DMS 273 treated with DMSO at 0.1 percent for 48 hours (cell line): ENCODE data around the gene MSL3B.

Source experiments
- DNase-seq: peaks from one replicate; lab custom pipeline; 2025; lab: John Stamatoyannopoulos, UW

Gene MSL3B

DNA sequence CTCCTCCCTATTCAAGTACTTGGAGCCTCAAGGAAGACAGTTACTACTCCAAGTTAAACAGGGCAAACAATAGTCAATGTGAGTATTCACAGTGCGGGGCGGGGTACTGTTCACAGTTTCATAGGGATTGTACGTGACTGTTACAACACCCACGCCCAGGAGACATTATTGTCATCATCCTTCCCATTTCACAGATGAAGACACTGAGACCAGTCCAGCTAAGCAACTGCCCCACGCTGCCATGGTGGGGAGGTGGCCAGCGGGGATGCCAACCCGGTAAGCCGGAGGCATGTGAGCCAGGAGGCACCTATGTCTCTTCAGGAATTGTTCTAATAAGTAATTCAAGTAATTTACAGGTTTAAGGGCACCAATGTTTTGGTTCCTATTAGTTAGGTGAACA is 14.8 kb downstream of the MSL3B start:
- no peak for DNase-seq

DNA sequence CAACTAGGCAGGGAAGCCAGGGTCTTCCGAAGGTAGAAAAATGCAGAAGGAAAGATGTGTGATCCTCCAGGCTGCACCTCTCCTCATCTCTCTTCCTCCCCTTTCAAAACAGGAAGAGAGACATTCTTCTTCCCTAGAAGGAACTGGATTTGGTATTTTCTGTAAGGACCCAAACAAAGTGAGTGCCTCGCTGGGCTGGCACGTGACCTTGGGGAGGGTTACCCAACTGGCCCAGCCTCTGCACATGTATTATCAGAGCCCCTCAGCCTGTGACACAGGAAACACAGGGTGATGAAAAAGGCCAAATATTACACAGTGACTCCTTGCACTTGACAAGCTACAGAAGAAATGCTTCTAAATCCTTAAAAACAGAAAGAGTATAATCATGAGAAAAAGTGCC is 16.1 kb downstream of the MSL3B start:
- DNase-seq: no peak

DNA sequence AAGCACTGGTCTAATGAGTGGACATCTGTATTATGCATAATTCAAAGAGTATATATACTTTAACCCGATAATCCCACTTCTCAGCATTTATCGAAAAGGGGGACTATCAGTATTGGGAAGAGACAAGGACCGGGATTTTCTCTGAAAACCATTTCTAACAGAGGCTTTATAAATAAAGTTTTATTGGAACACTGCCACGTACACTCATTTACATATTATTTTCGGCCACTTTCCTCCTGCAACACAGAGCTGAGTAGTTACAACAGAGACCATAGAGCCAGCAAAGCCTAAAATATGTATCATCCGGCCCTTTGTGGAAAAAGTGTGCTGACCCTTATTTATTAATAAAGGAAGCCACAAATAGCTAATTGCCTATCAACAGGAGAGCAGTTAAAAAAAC is 17.0 kb downstream of the MSL3B start:
- no peak for DNase-seq

DNA sequence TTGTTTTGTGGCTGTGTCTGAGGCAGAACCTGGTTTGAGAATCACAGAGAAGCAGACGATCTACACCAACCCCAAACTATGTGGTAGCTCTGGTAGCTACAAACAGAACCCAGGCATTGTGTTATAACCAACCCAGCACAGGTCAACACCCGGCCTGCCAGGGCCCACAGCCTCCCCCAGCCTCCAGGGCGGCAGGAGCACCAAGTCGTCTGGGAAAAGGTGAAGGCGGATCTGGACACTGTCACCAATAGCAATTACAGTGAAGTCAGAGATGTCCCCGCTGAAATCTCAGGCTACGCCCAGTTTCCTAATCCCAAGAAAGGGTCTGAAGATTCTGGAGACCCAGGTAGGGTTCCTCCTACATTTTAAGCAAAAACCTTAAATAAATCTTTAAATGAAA is 17.4 kb downstream of the MSL3B start:
- no peak for DNase-seq

DNA sequence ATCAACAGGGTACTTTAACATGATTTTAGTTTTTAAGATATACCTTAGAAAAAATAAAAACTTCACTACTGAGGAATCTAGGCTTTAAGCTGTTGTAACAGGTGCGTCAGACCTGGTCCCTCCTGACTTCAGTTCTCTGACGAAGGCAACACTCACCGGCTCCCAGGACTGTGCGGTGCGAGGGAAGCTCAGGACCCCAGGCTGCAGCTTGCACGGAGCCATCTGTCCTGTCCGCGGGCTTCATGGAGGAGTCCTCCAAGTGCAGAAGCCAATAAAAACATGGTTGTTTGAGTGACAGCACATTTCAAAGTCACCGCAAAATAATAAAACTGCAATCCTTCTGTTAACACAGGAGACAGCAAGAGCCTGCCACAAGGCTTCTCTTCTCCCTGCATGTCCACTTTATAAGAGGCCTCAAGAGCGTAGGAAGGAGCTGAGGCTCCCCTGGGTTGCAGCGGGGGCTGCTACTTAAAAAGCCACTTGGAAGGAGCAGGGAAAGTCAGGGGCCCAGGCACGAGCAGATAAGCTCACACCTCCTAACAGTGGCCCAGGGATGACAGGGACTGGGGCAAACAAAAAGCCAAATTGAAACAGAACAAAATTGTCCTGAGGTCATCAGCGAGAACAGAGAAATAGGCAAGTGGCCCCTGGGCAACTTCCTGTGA is 18.4 kb downstream of the MSL3B start:
- no peak for DNase-seq

DNA sequence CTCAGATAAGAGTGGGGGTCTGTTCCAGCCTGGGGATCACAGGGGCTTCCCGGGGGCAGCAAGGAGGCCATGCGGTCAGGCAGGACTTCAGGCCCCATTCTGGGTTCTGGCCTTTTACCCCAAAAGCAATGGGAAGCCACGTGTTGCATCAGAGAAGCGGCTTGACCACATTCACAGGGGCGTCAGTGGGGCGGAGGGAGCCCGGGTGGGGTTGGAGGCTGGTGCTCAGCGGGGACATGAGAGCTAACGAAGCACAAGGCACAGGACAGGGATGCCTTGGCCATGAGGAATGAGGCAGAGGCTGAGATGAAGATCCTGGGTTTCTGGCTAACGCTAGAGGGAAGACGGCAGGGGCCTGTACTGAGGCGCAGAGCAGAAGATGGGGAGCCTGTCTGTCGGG is 19.9 kb downstream of the MSL3B start:
- DNase-seq: no peak

DNA sequence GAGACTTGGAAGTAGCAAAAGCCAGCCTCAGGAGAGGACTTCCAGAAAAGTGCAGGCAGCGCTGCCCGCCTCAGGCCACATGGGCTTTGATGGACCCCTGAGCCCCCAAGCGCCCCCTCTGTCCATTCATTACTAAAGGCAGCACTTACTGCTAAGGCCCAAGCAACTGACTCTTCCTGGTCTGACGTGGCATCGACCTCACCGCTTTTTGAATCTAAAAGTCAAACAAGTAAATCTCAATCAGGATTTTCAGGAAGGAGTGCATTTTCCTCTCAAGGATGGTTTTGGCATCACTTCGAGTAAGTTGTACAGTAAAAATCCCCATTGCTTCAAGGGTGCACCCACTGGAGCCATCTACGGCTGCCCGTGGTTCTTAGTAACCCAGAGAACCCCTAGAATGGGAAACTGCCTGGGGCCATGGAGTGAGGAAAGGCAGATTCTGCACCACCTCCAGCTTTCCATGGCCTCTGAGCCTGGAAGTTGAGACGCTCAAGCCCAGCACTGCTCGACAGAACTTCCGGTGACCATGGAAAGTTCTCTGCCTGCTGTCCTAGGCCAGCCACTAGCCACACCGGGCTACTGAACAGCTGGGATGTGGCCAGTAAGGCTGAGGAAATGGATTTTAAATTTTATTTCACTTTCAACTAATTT is 20.8 kb downstream of the MSL3B start:
- no peak for DNase-seq

DNA sequence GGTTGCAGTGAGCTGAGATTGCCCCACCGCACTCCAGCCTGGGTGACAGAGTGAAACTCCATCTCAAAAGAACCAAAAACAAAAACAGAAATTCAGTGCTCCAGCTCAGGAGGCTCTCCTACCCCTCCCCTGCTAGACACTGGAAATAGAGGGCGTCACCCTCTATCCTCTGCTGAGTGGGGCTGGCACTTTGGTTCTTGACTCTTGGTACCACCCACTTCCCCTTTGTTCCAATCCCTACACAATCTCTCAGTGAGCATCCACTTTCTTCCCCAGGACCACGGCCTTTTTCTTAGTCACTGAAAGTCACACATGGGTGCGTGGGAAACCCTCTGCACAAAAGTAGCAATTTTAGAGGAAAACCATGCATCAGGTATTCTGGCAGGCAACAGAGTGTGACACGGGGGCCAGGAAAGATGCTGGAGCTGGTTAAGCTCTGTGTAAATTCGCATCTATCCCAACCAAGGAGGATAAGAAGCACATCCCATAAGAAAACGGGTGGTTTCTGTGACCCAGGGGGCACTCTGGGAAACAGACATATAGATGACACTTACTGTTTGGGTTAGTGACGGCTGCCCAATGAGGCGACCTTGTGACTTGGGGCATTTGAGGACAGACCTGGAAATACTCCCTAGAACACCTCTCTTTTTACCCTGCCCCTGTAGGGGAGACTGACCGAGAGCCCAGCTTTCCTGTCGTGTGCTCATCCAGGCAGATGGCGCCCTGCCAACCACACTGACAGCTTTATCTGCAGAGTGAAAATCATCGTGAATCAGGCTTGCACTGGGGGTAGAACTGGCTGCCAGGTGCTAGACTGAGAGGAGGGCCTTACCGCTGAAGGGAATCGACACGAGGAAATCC is 21.6 kb downstream of the MSL3B start:
- no peak for DNase-seq

DNA sequence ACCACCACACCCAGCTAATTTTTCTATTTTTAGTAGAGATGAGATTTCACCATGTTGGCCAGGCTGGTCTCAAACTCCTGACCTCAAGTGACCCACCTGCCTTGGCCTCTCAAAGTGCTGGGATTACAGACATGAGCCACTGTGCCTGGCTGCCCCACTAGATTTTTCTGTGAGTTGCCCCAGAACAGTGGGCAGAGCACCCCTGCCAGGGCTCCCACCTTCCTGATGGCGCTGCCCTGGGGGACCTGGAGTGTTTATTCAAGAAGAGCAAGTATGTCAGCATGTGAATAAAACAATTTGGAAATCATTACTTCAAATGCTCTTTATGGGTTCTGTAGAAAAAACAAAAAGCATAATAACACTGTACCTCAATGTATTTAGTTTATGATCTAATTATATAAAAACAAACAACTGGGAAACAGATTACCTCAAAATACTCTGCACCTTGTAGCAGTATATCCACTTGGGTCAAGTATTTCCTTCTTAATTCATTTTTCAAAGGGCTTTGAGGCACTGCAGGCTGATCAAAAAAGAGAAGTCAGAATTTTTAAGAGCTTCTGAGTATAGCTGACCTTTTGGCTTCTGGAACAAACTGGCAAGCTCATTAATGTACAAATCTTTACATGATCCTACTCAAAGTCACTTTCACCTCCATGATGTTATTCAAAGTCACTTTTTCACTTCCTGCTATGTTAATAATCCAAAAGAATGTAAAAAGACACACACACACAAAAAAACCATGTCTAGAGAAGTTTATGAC is 22.7 kb downstream of the MSL3B start:
- DNase-seq: no peak

DNA sequence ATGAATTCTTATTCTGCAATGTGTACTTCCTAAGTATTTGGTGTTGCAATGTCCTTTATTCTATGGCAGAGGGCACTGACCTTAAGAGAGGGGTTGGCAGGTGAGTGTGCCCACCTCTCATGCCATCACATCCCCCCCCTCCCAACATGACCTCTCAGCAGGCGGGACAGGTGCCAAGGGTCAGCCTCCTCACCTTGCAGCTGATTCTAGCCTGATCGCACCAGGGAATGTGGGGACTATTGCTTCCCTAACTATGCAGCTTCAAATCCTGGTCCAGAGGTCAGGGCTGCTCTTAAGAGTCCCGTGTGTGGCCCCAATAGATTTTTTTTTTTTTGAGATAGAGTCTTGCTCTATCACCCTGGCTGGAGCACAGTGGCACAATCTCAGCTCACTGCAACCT is 23.4 kb downstream of the MSL3B start:
- DNase-seq: no peak

DNA sequence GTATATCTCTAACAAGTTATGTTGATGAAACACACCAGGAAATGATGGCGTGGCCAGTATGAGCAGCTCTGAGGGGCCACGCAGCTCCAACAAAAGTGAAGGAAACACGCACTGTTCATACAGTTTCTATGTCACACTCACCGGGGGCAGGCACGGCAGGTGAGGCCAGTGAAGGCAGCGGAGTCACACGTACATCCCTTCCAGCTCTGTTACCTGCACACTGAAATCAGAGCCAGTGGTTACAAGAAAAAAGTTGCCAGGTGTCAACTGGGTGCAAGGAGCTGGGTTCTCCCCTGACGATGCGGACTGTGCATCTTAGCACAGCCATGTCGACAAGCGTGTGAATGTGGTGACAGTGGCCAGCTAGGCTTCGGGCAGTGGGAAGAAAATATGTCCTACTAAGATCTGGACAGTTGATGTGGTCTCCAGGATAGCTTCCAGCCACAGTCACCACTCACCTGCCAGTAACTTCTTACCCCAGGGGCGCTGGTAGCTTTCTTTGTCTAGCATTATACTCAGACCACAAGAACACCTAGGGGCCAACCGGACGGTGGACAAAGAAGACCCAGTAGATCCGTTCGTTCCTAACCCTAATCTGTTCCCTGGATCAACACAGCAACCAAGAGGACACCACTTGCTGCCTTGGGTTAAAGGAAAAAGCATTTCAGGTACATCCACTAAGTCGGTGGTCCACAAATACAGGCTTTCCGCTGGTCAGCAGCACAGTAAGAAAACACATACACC is 23.9 kb downstream of the MSL3B start:
- no peak for DNase-seq

DNA sequence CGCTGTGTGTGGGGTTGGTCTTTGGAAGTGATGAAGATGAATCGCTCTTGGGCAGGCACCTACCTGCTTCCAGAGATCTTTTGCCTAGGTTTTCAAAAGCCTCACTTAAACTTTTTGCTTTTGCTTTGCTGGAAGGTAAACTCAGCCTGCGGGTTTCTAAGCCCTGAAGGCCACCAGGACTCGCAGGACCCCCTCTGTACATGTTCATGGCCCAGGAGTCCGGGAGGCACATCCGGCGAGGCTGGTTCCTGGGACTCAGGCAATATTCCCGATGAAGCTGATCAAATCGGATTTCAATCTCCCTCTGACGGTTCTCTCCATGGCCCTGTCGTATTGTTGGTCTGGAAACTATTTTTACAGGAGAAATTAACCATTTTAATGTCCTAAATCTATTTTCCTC is 27.0 kb downstream of the MSL3B start:
- DNase-seq: no peak

DNA sequence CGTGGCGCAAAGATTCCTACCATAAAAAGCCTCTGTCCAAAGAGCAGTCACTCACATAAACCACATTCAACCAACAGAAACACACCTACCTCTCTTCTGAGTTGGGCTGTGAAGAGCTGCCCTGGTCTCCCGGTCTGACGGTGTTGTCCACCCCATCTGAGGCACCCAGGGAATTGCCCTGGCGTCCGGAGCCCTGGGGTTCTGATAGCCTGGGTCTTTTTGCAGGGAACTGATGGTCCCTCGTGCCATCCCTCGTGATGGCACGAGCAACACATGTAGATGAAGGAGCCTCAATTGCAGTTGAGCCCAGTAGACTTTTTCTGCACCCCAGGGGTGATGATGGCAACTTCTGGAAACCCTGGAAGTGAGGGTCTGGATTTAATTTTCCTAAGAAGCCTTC is 27.7 kb downstream of the MSL3B start:
- no peak for DNase-seq

DNA sequence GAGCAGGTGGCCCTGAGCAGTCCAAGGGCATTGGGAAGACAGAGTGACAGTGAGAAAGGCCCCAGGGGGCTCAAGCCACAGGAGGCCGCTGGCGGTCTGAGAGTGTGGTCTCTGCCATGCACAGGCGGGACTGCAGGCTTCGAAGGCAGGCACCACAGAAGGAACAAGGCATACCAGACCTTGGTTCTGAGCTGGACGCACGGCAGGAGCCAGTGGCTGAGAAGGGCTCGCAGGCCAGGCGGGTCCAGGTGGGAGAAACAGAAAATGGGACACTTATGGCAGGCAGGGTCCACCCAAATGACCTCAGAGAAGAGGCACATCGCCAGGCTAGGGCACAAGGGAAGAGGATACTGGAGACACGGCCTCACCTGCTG is 28.8 kb downstream of the MSL3B start:
- no peak for DNase-seq

DNA sequence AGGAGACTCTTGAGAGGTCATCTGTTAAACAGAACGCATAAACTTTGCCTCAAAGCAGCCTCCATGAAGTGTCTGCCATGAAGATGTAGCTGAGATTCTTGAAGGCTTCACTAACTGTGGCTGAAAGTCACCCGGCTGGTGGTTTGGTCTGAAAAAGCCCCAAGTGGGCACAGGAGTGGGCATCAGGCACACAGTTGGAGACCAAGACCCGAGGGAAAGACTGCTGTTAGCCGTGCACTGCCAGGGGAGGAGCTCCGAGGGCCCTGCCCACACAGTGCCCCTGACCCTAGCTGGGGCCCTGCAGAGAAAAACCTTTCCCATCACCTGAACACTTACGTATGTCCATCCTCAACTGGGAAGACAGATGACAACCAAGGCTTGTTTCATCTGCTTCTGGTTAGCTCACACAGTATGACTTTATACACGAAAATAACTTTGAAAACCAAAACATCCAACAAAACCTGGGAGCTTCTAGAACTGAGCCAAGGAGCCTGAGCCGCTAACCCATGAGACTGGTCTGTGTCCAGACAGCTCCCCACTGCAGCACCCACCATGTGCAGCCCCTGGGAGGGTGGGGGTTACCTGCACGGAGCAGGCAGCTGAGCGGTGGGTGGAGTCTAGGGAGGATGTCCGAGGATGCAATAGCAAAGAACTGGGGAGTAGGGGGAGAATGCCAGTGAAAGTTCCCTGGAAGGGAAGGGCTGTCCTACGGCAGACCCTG is 29.3 kb downstream of the MSL3B start:
- no peak for DNase-seq

DNA sequence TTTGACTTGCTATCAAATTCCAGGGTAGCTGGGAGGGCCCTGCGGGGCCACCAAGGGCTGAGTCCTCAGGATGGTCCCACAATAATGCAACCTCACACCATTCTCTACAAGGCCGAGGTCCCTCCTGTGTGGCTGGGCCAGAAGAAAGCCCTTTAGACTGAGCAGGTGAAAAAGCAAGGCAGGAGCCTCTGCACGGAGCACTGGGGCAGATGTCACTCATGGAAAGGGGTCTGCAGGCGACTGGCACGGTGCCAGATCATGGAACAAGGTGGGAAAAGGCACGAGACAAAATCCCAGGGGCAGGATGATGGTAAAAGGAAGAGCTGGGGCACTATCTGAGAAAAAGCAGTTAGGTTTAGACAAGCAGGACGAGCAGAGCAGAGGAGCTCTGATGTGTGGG is 29.9 kb downstream of the MSL3B start:
- DNase-seq: no peak

DNA sequence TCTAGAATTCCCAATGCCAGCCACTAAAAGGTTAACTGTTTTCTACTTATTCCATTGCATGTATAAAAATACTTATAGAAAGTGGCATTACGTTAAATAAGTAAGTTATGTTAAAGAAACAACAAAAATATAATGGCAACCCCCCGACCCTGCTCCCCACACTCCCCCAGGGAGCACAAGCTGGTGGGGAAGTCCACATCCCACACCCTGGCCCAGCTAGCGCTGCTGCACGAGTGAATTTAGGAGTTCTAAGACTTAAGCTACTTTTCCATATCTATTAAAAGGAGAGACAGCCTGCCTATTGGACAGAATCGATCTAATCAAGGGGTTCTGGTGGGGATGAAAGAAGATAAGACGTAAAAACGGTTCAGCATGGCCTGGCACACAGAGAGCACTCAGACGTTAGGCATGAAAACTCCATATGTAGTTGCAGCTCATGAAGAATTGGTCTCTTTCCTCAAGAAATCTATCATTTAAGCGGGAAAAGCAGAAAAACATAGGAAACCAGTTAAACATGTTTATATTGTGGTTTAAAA is 30.4 kb downstream of the MSL3B start:
- no peak for DNase-seq

DNA sequence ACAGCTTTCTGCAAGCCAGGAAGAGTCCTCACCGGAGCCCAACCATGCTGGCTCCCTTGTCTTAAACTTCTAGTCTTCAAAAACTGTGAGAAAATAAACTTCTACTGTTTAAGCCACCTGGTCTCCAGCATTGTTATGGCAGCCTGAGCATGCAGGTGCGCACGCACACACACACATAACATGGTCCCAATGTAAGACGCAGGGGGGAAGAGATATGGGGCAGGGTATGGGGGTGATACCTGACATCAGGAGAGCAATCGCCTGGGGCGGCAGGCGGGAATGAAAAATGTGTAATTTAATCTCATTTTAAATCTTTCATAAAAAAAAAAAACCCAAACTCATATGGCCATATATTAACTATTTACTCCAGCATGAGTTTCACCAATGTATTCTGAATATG is 31.8 kb downstream of the MSL3B start:
- DNase-seq: no peak

DNA sequence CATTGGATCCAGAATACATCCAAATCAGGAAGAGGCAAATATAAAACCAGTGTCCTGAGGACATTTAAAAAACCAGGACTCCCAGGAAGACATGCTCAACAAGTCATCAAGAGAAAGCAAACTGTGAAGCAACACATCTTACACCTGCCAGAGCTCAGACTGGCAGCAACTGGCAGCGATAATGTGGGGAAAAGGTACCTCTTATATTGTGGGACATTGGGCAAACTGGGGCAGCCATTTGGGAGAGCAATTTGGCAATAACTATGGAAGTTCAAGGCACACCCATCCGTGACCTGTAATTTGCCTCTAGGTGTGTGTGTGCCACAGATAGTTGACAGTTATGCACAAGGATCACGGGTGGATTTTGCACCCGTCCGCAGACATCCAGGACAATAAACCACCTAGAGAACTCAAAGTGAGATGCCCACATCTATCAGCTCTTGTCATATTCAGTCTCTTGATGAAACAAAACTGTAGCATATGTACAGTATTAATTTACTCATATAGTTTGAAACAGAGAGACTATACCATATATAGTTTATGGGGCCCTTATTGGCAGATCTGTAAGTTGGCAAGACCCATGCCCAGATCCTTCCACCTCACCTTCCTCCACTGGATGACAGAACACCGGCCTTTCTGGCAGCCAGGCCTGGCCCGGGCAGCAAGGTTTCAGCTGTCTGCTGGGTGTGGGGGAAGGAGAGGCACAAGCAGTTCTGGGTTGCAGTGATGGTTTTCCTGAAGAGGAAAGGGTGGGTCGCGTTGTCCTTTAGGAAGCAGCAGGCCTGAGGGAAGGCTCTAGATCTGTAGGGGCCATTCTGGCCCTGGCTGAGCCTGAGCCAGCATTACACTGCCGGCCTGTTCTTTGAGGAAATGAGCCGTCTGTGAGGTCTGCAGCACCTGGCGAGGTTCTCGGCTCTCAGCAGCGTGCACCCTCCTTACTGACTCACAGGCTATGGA is 32.7 kb downstream of the MSL3B start:
- no peak for DNase-seq

DNA sequence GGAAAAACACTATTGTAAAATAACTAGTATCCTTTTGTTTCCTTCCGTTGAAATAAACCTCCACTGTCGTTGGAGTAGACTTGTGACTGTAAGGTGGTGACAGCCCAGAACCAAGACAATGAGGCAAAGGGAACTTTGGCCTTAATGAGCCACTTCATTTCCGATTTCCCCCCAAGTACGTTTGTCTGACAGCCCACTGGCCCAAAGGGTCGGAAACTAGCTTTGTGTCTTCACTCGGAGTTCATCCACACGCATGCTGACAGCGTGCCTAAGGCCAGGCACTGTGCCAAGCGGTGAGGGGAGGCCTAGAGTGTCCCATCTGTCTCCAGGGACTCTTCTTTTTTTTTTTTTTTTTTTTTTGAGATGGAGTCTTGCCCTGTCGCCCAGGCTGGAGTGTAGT is 34.8 kb downstream of the MSL3B start:
- no peak for DNase-seq
